Panc1 (cell line): Measurements from ENCODE around the gene PGF.

Experiments used
- CTCF ChIP-seq: fragments of 450-650 bp; IDR thresholded peaks from 2 replicates; pipeline ENCODE4 v1.5.1; 2017; ENCODE audit warnings: mild to moderate bottlenecking
- POLR2AphosphoS5 ChIP-seq: IDR thresholded peaks from 2 replicates; pipeline ENCODE4 v1.6.1; 2012; ENCODE audit warnings: mild to moderate bottlenecking, low read depth, low read length, moderate library complexity
- SIN3A ChIP-seq: IDR thresholded peaks from 2 replicates; pipeline ENCODE4 v1.6.1; 2012; ENCODE audit warnings: low read depth, mild to moderate bottlenecking, low read length, moderate library complexity, borderline replicate concordance; ENCODE audit not compliant: insufficient read depth
- TCF7L2 ChIP-seq: IDR thresholded peaks from 2 replicates; pipeline ENCODE4 v1.6.1; 2011; ENCODE audit warnings: mild to moderate bottlenecking, low read depth, low read length, inconsistent platforms
- TF ChIP-seq, protein P1 (sequence below), 2 experiments: IDR thresholded peaks; 2 replicates each; pipeline ENCODE4 v1.6.1; 2011 to 2012; ENCODE audit warnings: low read depth in 2 of 2, control low read depth in 1 of 2, low read length in 1 of 2, mild to moderate bottlenecking in 1 of 2, moderate library complexity in 1 of 2; ENCODE audit not compliant: insufficient read depth in 1 of 2

DNA sequence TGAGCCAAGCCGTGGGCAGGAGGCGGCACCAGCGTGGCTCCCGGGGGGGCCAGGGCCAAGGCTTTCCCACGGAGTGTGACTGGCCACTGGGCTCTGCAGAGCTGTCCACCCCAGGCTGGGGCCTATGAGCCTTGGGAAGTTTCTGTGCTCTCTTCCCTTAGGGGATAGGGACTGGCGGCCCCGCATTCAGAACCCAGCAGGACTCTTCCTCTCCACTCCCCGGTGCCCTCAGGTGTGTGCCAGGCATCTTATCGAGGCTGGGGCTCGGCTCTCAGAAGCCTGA lies 29.6 kb upstream of the PGF start:
- TF ChIP-seq CTCF (no peak), POLR2AphosphoS5 (no peak), TCF7L2 (no peak), SIN3A (no peak)
- TF ChIP-seq, protein P1, sequence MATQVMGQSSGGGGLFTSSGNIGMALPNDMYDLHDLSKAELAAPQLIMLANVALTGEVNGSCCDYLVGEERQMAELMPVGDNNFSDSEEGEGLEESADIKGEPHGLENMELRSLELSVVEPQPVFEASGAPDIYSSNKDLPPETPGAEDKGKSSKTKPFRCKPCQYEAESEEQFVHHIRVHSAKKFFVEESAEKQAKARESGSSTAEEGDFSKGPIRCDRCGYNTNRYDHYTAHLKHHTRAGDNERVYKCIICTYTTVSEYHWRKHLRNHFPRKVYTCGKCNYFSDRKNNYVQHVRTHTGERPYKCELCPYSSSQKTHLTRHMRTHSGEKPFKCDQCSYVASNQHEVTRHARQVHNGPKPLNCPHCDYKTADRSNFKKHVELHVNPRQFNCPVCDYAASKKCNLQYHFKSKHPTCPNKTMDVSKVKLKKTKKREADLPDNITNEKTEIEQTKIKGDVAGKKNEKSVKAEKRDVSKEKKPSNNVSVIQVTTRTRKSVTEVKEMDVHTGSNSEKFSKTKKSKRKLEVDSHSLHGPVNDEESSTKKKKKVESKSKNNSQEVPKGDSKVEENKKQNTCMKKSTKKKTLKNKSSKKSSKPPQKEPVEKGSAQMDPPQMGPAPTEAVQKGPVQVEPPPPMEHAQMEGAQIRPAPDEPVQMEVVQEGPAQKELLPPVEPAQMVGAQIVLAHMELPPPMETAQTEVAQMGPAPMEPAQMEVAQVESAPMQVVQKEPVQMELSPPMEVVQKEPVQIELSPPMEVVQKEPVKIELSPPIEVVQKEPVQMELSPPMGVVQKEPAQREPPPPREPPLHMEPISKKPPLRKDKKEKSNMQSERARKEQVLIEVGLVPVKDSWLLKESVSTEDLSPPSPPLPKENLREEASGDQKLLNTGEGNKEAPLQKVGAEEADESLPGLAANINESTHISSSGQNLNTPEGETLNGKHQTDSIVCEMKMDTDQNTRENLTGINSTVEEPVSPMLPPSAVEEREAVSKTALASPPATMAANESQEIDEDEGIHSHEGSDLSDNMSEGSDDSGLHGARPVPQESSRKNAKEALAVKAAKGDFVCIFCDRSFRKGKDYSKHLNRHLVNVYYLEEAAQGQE (IDR thresholded peaks at IDR 0.05; ENCODE audit: insufficient read depth in 1 of 2, low read depth in 2 of 2, low read length in 1 of 2) = no peak
